GM12801 (cell line): Measurements from ENCODE around the gene B4GAT1.

Experiments
- CTCF ChIP-seq: IDR thresholded peaks from one replicate; pipeline ENCODE4 v1.5.1; 2011; ENCODE audit warnings: control low read depth; ENCODE audit not compliant: insufficient read length; ENCODE audit errors: extremely low read depth

Gene B4GAT1

GRCh38 chr11:66315921-66316811, 31.3 kb downstream of the B4GAT1 start:
- no peak for TF ChIP-seq CTCF

DNA sequence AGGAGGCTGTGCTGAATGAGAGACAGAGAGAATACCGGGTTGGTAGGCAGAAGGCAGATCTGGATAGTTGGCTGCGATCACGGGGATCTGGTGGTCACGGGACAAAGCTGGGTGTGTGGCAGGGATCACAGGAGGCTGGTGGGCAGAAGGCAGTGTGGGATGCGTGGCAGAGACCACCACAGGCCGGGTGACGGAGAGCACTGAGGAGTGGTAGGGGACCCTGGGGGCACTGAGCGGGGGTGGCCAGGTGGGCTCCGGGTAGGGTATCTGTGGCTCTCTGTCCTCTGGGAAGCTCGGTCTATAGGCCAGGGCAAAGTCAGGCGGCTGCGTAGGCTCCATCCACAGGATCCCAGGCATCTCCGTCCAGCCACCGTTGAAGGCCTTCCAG, 31.9 kb downstream of the B4GAT1 start:
- no peak for TF ChIP-seq CTCF

GRCh38 chr11:66314561-66315497, 32.6 kb downstream of the B4GAT1 start:
- no peak for TF ChIP-seq CTCF

DNA sequence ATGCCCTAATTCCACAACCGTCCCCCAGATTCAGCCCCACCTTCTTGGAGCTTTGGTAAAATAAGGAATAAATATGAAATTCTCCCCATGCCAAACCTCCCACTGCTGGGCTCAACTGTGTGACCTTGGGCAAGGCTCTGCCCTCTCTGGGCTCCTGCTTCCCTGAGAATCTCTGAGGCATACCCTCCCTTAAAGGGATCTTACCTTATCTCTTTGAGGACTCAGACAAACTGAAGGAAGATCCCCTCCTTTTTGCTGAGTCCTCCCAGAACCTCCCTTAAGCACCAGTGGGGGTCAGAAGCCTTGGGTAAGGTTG, 33.3 kb downstream of the B4GAT1 start:
- no peak for TF ChIP-seq CTCF

DNA sequence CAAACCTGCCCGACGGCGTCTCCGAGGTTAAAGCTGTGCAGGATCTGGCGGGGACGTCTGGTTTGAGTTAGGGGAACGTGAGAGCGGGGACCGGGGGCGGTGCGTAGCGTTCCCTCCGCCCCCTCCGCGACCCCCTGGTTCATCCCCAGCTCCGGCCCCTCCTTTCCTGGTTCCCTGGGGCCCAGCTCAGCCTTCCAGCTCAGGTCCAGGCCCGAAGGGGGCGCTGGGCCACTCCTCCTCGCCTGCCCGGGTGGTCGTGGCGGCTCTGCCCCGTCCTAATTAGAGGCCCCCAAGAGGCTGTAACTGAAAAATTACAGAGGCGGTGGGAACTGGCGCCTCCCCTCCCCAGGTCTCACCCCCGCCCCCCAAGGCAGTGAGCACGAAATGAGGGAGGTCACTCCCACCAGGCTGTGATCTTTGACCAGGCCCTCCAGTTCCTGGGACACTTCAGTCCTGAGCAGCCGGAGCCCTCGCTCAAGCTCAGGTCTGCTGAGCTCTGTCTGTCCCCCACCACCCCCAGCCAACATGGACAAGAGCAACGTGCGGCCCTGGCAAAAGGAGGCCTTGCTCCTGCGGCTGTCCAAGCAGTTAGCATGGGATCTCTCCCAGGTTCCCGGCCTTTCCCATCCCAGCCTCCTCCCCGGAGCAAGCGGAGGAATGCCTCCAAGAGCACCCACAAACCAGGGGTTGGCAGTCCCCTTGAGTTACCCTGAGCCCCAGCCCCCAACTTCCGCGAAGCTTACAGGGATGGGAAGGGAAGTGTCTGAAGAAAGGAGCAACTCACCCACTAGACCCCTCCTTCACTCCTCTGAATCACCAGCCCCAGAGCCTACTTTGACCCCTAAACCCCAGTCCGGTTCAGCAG, 33.9 kb downstream of the B4GAT1 start:
- TF ChIP-seq CTCF = no peak

- no peak for TF ChIP-seq CTCF
Observed at GRCh38 chr11:66312549-66313320, 34.7 kb downstream of the B4GAT1 start.
